HG03469 (cell line): ENCODE data around the gene TMTC2.

Experiments
- ATAC-seq: cut with Tn5 transposase; IDR thresholded peaks from one replicate; pipeline ENCODE4 v1.9.1; 2021; ENCODE audit warnings: mild to moderate bottlenecking, moderate library complexity, moderate number of reproducible peaks; ENCODE audit not compliant: unreplicated experiment

The TMTC2 gene

DNA sequence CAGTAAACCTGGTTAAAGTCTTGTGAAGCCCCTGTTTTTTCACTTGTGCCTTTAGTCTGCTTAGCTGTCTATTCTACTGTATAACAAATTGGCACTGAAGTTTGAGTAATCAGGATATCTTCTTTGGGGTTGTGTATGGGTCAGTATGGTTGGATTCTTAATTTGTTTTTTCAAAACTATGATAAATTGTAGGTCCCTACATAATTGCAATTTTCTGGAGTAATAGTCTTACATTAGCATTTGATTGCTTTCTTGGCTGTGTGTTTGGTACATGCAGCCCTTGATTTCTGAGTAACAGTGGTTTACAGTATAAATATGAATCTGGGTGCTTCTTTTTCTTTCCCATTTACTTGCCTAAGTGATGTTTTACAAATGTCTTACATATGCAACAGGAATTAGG lies 186.6 kb downstream of the TMTC2 start:
- ATAC-seq, result no peak

DNA sequence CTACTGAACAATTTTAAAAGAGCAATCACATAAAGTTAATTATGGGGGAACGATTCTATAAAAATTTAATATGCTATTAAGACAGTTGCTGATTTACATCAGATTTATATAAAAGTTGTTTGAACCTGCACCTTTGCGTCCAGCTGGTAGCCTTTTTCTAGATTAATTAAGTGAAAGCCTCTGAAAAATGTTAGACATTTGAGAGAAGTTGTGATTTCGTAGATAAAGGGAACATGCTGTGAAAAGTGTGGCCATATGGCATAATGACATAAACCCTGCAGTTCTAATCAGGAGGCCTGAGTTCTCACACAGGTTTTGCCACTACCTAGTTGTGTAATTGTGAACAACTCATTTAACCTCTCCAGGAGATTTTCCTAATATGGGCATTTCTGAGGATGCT lies 187.2 kb downstream of the TMTC2 start:
- ATAC-seq, result no peak

DNA sequence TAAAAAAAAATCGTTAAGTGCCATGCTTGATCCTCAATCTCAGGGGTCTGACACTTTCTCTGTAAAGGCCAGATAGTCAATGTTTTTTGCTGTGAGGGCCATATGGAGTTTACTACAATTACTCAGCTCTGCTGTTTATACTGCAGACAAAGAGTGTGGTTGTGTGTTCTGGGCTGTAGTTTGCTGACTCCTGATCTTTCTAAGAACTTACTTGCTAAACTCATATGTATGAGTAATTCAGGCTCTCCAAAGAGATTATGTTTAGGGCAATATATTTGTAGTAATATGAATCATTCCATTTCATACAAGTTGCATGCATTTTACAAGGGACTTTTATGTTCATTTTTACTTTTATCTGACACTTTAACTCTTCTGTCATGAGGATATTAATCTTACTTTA lies 188.2 kb downstream of the TMTC2 start:
- ATAC-seq, result no peak

DNA sequence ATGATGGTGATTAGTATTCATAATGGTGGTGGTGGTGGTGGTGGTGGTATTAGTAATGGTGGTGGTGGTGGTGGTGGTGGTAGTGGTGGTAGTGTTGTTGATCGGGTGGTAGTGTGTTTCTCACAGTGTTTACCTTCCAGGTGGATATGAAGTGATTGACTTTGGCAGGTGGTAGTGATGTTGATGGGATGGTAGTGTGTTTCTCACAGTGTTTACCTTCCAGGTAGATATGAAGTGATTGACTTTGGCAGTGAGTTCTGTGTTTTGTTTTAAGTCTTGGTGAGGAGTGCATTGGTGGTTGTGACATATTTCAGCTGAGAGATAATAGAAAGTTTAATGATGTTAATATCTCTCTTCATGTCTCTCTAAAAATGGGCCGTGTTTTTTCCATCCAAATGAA lies 189.4 kb downstream of the TMTC2 start:
- ATAC-seq, result no peak

DNA sequence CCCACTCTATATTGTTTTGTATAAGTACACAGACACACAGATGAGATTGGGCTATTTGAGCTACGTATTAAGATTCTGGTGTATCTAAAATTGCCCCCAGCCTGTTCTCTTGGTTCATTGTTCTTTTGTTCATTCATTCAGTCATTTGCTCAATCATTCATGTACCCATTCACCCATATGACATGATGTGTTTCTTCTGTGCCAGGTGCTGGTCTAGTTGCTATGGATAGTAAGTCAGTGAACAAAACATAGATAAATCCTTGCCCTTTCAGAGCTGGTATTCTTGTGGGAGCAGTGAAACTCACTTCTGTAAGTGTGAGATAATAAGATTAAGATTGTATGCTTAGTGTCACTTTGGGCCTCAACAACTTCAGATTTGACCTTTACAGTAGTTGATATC lies 191.3 kb downstream of the TMTC2 start:
- ATAC-seq, result no peak

DNA sequence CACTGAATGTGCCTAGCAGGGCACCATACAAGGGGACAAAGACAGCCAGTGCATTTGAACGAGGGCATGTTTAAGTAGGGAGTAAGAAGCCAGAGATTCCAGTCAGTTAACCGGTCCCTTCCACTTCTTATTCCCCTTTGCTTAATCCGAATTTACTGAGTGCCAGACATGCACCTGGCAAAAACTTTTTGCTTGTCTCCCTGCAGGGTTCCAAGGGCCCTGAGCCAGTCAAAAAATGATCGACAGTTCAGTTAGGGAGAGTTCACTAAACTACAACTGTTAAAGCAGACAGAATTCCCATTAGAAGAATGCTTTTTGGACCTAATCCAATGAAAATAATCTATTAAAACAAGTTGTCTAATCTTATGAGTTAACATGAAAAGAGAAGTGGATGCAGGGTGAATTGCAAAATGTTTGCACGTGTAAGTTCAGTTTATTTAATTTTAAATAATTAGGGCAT lies 193.8 kb downstream of the TMTC2 start:
- no peak for ATAC-seq

DNA sequence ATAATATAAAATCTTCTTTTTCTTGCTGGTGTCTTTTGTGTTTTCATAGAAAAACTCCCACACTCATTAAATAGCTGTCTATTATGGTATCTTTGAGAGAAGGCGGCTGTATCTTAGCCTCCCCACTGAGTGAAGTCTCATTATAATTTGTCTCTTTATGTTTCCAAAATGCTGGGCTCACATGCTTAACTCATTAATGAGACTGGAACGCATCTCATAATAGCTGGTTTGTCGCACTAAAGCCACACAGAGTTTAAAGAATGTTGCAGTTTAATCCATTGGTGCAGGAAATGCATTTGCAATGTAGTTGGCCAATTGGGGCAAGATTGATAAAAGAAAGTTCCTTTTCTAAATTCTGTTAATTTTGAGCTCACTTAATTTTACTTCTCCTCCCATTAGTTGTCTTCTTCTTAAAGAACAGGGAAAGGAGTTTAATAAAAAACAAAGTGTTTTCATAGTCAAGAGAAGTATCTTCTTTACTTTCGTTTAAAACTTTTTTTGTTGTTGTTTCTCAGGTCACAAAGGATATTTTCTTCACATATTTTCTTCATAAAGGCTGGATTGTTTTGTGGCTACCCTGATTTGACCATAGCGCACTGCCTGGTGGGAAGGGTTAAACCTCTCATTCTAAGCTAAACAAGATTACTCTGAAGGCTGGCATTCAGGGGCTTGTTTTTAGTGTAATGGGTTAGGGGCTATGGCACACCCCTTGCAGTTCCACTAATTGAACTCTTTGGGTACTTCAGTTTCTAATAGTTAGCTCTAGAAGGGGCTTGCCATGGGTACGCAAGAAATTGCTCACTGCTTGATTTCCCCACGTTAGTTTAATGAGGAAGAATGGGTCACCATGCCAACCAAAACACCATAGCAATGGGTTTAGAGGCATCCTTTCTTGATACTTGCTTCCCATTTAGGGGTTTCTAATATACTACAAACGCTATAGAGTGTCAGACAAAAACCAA lies 197.0 kb downstream of the TMTC2 start:
- ATAC-seq, result no peak

DNA sequence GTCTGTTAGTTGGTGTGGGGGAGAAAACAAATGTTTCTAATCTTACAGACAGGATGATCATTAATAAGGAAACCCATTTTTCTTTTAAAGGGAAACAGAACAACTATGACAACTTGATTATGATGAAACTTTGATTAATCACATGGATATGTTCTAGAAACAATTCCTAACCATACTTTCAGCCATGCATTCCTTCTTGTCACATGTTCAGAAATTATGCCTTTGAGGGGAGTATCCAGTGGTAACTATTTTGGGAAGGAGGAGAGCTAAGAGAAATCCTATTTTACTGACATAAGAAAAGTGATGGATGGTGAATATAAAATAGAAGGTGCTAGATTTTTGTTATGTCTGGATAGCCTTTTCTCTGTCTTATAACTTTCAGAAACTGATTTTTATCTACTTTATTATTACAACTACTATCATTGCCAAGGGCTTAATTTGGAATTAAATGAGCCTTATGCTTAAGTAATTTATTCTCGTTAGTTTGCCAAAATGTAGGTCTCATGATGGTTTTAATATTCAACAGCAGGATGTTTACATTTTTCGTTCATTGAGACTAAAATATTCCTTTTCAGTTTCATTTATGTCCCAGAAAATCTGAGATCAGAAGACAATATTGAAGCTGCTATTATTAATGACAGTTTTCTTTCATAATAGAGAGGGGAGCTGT lies 200.1 kb downstream of the TMTC2 start:
- no peak for ATAC-seq

DNA sequence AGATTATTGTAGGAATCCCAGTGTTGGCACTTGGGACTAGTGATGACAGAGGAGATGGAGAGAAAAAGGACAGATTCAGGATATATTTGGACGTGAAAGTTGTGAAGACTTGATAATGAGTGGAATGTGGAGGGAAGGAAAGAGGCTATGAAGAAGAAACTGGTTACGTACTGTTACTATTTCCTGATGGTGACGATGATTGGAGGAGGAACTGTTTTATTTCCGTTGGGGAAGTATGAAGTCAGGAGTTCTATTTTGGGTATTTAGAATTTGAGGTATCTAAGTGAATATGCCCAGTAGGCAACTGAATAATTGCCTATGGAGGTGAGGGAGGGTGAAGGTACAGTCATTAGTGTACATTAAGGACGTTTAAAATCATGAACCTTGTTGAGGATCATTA lies 207.2 kb downstream of the TMTC2 start:
- no peak for ATAC-seq

DNA sequence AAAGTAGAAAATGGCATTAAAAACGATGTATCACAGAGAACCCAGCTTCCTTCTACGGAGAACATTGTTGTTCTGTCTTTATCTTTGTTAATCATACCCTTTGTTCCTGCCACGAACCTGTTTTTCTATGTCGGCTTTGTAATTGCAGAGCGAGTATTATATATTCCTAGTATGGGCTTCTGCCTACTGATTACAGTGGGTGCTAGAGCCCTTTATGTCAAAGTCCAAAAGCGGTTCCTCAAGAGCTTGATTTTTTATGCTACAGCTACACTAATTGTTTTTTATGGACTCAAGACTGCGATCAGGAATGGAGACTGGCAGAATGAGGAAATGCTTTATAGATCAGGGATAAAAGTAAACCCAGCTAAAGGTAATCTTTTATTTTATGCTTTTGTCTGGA lies 209.6 kb downstream of the TMTC2 start:
- ATAC-seq, result no peak

DNA sequence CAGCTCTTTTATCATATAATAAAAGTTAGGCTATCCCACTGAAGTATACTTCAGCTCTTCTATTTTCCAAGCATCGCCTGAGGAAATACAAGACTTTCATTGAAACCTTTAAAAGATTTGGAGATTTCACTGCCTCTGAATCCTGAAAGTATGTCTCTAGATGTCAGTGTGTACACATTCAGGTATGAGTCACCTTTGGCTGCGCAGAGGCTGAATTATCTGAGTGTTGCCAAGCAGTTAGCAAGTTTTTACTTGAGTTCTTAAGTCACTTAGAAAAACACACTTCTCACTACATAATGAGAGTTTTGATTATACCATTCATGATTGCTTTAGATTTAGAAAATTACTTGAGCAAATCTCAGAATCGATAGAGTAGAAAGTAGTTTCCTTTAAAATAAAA lies 210.3 kb downstream of the TMTC2 start:
- no peak for ATAC-seq

DNA sequence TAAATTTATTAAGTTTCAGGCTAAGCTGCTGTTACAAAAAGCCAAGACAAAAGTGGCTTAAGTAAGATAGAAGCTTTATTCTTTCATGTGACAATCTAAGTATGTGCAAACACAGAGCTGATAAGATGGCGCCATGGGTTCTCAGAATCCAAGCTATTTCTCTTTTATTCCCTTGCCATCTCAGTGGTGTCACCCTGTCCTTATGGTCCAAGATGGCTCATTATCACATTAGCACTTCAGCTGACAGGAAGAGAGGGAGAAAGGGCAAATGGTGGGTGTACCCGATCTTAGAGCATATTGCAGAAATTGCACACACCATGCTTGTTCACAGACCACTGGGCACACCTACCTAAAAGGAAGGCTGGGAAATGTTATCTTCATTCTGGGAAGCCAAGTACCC lies 211.7 kb downstream of the TMTC2 start:
- no peak for ATAC-seq

DNA sequence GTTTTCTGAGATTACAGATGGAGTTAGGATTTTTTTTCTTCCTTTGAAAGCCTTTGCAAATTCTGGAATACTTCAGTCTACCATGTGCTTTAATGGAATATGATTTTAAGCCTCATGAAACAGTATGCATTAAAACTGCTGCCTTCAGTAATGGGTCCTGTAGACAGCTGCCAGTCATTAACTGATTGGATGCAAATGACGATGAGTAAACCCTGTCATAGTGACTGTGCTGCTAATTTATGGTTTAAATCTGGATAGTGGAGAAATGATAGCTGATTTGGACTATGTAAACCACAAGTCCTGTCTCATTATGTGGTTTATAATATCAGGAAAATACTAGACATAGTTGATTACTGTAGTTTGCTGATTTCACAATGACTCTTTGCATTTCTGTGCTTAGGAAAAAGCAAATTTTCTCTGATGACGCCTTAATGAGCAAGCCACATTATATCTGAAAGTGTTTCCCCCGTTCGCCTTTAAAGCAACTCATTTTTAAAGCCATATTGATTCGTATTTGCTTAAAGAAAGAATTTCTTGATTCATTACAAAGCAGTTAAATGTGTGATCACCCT lies 217.6 kb downstream of the TMTC2 start:
- ATAC-seq, result no peak

DNA sequence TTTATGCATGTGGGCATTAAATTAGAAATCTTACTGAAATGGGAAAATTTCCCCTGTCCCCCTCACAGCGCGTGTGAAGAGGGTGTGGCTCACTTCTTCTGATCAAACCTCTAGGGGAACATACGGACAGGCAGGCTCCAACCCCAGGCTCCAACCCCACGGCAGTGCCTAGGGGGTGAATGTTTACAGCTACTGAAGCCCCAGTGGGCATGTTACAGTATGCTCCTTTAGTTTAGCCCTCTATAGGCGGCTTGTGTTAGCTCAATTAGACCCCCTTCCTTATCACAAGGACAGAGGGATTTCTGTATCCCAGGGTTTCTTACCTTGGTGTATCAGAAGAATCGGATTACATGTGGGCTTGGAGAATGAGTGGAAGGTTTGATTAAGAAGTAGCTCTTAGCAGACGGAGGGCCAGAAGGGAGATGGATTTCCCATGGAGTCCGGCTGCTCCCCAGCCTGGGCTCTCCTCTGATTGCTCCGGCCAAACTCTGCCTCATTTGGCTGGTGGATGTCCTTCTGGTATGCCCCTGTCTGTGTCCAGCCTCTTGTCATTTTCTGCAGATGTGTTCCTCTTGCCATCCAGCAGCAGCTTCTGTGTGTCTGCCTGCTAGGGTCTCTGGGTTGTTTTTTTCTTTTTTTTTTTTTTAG lies 223.7 kb downstream of the TMTC2 start:
- no peak for ATAC-seq

DNA sequence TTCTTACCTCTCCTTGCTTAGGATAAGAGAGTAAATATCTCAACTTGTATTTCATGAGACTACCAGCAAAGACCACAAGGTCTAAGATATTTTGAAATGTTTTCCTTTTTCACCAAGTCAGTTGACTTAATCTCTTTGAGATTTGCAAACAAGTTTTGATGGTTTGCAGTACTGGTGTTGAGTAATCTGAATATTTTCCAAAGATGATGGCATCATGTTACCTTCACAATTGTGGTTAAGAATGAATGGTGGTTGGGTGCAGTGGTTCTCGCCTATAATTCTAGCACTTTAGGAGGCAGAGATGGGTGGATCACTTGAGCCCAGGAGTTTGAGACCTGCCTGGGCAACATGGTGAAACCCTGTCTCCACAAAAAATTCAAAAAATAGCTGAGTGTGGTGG lies 225.7 kb downstream of the TMTC2 start:
- no peak for ATAC-seq

DNA sequence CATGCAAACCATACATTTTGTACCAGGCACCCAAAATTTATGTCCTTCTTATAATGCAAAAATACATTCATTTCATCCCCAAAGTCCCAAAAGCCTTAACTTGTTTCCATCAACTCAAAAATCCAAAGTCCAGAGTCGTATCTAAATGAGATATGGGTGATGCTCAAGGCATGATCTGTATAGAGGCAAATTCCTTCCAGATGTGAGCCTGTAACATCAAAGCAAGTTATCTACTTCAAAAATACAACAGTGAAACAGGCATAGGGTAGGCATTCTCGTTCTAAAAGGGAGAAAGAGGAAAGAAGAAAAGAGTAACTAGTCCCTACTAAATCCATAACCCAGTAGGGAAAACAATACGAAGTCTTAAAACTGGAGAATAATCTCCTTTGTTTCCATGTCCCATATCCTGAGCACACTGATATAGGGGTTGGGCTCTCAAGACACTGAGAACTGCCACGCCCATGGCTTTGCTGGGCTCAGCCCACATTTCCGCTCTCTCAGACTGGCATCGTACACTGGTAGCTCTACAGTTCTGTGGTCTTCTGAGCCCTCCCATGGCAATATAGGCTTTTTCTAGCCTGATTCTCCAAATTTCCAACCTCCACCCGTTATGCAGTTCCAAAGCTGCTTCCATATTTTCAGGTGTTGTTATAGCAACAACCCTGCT lies 232.8 kb downstream of the TMTC2 start:
- no peak for ATAC-seq

DNA sequence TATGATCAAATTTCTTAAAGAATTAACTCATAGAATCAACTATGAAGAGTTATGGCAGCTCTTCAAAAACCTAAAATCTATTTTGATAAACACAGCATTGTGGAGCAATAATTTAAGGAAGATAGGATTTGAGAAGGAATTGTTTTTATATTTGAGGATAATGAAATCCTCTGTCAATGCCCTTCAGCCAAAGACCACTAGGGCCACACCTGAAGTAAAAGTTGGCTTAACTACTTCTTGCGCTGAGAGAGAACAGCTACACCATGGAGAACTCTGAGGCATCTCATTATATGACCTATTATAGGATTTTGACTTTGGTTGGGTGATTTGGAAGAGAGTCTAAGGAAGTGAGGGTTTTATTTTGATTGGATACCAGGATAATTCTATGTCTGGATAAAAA lies 237.2 kb downstream of the TMTC2 start:
- no peak for ATAC-seq

DNA sequence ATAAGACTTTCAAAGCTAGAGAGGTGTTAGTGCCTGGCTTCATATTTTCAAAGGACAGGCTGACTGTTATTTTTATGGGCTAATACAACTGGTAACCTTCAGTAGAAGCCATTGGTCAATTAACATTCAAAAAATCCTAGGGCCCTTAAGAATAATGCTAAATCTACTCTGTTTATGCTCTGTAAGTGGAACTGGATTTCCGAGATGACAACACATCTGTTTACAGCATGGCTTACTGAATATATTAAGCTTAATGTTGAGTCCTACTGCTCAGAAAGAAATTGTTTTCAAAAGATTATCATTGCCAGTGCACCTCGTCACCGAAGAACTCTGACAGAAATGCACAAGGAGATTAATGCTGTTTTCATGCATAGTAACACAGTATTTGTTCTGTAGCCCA lies 239.9 kb downstream of the TMTC2 start:
- ATAC-seq, result no peak

DNA sequence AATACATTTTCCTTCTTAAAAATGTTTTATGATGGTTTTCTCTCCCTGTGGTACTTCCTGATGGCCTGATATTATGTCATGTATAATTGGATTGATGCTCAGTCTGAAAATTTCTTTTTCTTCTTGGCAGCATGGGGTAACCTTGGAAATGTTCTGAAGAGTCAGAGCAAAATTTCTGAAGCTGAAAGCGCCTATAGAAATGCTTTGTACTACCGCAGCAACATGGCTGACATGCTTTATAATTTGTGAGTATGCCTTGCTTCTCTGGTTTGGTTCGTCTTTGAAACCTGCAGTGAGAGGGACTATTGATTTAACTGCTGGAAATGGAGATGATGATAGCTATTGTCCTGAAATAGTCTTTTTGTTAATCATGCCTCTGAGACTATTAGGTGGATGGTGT lies 243.6 kb downstream of the TMTC2 start:
- ATAC-seq, result no peak

DNA sequence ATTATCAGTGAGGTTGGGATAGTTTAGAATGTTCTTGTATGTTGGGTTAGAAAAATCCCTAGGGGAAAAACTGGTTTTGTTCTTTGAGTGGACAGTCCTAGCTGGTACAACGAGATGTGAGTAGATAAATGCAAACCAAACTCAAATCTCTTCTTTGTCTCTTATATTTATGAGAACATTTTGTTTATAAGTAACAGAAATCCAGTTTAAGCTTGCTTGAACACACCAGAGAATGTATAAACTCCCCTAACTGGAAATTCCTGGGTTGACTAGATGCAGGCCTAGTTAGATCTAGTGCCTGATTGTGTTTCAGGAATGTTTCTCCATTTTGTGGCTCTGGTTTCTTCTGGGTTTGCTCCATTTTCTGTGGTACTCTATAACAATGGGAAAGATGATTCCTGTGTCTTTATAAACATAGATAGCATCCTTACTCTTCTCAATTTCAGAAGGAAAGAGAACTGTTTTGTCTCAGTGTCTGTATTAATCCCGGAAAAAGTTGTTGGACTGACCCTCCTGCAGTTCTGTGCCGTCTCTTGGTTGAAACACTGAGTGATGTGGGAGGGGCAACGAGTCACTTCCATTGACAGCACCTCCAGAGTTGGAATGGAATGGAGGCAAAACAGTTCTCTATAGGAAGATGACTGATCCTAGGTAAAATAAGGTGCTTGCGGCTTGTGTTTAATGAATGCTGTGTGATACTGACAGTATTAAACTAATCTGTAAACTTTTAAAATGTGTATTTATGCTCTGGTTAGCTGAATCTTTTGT lies 244.8 kb downstream of the TMTC2 start:
- ATAC-seq, result no peak
